OCI-LY3 (cell line): ENCODE measurements around the gene OGG1.
A peak's percentile ranks its signal among the peaks of the same experiment; 100 is the strongest.

Source experiments
- H2AFZ ChIP-seq: fragments of 200-600, 300-600 bp; shearing (Covaris generic); 2 replicates; pipeline ENCODE4 v1.6.0; 2014; ENCODE audit warnings: antibody characterized with exemption, low read depth, low read length
- H3K27ac ChIP-seq: fragments of 200-600, 300-600 bp; sonication (generic); 2 replicates; pipeline ENCODE4 v1.5.1; 2014; ENCODE audit warnings: mild to moderate bottlenecking, low read length, moderate library complexity, mixed read lengths
- H3K27me3 ChIP-seq: fragments of 200-600, 300-600 bp; sonication (generic); 2 replicates; pipeline ENCODE4 v1.6.1; 2014; ENCODE audit warnings: low read depth, low read length, mixed read lengths
- H3K36me3 ChIP-seq: fragments of 200-600, 300-600 bp; sonication (generic); replicated peaks from 2 replicates; pipeline ENCODE3; 2014; ENCODE audit warnings: low read depth, low read length, mixed read lengths
- H3K4me1 ChIP-seq: fragments of 300-600, 200-600 bp; sonication (generic); 2 replicates; pipeline ENCODE4 v1.6.1; 2014; ENCODE audit warnings: low read length, mixed read lengths
- H3K4me2 ChIP-seq: fragments of 200-600, 300-600 bp; sonication (generic); 2 replicates; pipeline ENCODE4 v1.6.1; 2014; ENCODE audit warnings: low read length, mixed read lengths
- H3K4me3 ChIP-seq: fragments of 300-600, 200-600 bp; sonication (generic); 2 replicates; pipeline ENCODE4 v1.5.1; 2014; ENCODE audit warnings: antibody characterized with exemption, mild to moderate bottlenecking, low read length, moderate library complexity
- H3K79me2 ChIP-seq: fragments of 300-600, 200-600 bp; shearing (Covaris generic); 2 replicates; pipeline ENCODE4 v1.6.1; 2014; ENCODE audit warnings: mild to moderate bottlenecking, low read length, mixed read lengths
- H3K9ac ChIP-seq: fragments of 300-600, 200-600 bp; shearing (Covaris generic); 2 replicates; pipeline ENCODE4 v1.6.0; 2014; ENCODE audit warnings: mild to moderate bottlenecking, low read length, moderate library complexity
- H3K9me3 ChIP-seq: fragments of 200-600, 300-600 bp; shearing (Covaris generic); 2 replicates; pipeline ENCODE4 v1.6.1; 2014; ENCODE audit warnings: low read length, mixed read lengths; ENCODE audit not compliant: insufficient read depth
- H4K20me1 ChIP-seq: fragments of 200-600, 300-600 bp; sonication (generic); 2 replicates; pipeline ENCODE4 v1.6.1; 2016; ENCODE audit warnings: low read length, mixed read lengths; ENCODE audit not compliant: insufficient read depth
- EZH2phosphoT487 ChIP-seq: fragments of 200-600 bp; shearing (Covaris generic); IDR thresholded peaks from 2 replicates; pipeline ENCODE4 v1.6.1; 2018; ENCODE audit warnings: antibody characterized with exemption, mixed run types, low read depth
- TF ChIP-seq, protein P1 (sequence below): fragments of 200-600, 300-600 bp; sonication (generic); IDR thresholded peaks from 2 replicates; pipeline ENCODE4 v1.5.1; 2014; ENCODE audit warnings: antibody characterized with exemption, low read length, low read depth

OGG1 gene

DNA sequence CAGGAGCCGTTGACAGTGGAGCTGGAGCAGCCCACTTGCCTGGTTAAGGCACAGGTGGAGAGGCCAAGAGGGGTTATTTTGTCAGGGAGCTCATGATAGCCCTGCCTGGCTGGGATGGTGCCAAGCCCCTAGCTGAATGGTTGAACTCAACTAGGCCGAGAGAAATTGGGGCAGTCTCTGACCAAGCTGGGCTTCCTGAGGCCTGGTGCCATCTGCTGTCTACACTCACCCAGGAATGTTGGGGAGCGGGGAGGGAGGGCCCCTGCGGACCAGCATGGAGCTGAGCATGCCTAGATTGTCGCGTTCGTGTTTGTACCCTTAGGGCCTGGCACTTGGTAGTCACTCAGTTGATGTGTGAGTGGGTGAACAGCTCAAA is 17.0 kb upstream of the OGG1 start:
- Histone ChIP-seq H3K79me2 (peaks cover 42% of the 10 kb centered on the region), H2AFZ (no peak overlapping the region)
- TF ChIP-seq, protein P1, sequence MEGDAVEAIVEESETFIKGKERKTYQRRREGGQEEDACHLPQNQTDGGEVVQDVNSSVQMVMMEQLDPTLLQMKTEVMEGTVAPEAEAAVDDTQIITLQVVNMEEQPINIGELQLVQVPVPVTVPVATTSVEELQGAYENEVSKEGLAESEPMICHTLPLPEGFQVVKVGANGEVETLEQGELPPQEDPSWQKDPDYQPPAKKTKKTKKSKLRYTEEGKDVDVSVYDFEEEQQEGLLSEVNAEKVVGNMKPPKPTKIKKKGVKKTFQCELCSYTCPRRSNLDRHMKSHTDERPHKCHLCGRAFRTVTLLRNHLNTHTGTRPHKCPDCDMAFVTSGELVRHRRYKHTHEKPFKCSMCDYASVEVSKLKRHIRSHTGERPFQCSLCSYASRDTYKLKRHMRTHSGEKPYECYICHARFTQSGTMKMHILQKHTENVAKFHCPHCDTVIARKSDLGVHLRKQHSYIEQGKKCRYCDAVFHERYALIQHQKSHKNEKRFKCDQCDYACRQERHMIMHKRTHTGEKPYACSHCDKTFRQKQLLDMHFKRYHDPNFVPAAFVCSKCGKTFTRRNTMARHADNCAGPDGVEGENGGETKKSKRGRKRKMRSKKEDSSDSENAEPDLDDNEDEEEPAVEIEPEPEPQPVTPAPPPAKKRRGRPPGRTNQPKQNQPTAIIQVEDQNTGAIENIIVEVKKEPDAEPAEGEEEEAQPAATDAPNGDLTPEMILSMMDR, result no peak
- TF ChIP-seq EZH2phosphoT487, result no peak

DNA sequence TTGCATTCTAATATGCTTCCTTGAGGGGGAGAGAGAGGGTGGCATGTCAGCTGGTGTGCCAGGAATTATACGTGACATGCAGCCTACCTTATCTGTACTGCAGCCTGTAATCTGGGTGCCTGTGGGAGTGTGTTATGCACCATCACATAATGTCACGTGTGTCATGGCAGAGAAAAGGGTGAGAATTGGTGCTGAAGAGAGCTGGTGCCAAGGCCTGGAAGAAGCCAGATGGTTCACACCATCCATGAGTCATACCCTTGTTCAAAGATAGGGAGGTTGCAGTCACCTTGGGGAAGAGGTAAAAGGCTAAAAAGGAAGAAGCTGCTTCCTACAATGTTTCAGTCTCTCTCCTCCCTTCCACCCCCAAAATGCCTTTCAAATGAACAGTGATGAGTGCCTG is 12.9 kb upstream of the OGG1 start:
- TF ChIP-seq, protein P1, result no peak
- TF ChIP-seq EZH2phosphoT487, result no peak
- peaks cover 47% of the 10 kb centered on the region for H3K36me3 ChIP-seq
- no peaks in the 10 kb centered on the region for H3K9me3 ChIP-seq

More for the DNA sequence above, 17.0 kb upstream of the OGG1 start:
- peak overlapping the region; percentile 95 for H3K9ac ChIP-seq
- H3K4me3 ChIP-seq, result peak overlapping the region; percentile 94
- H3K27me3 ChIP-seq, result no peaks in the 10 kb centered on the region
- peak overlapping the region; percentile 99 for H3K4me2 ChIP-seq
- H4K20me1 ChIP-seq, result peaks cover 19% of the 10 kb centered on the region
- H3K4me1 ChIP-seq, result peaks cover 12% of the 10 kb centered on the region
- peaks cover 16% of the 10 kb centered on the region for H3K36me3 ChIP-seq
- H3K27ac ChIP-seq, result no peak overlapping the region
- no peaks in the 10 kb centered on the region for H3K9me3 ChIP-seq

GRCh38 chr3:9739181-9739580 is 10.6 kb upstream of the OGG1 start:
- TF ChIP-seq, protein P1, result no peak
- no peak for TF ChIP-seq EZH2phosphoT487
- Histone ChIP-seq H3K9me3 (no peaks in the 10 kb centered on the region), H3K4me3 (no peak overlapping the region), H3K79me2 (peaks cover 16% of the 10 kb centered on the region), H3K9ac (no peak overlapping the region), H3K27me3 (no peaks in the 10 kb centered on the region), H4K20me1 (peaks cover 2% of the 10 kb centered on the region; the same call in 1 of the 2 replicates), H2AFZ (no peak overlapping the region), H3K27ac (no peak overlapping the region), H3K36me3 (peaks cover 67% of the 10 kb centered on the region), H3K4me1 (no peaks in the 10 kb centered on the region), H3K4me2 (no peak overlapping the region)

More for the DNA sequence above, 12.9 kb upstream of the OGG1 start:
- Histone ChIP-seq H3K79me2 (peaks cover 40% of the 10 kb centered on the region), H3K4me2 (no peak overlapping the region), H3K4me3 (no peak overlapping the region), H2AFZ (no peak overlapping the region), H3K4me1 (peaks cover 9% of the 10 kb centered on the region), H3K27ac (no peak overlapping the region), H3K27me3 (no peaks in the 10 kb centered on the region), H4K20me1 (peaks cover 19% of the 10 kb centered on the region), H3K9ac (no peak overlapping the region)

GRCh38 chr3:9742560-9742959 is 7.2 kb upstream of the OGG1 start:
- Histone ChIP-seq H3K27me3 (no peaks in the 10 kb centered on the region), H3K27ac (no peak overlapping the region), H2AFZ (no peak overlapping the region), H3K4me3 (no peak overlapping the region), H3K9ac (no peak overlapping the region), H4K20me1 (no peaks in the 10 kb centered on the region), H3K9me3 (no peaks in the 10 kb centered on the region), H3K79me2 (no peaks in the 10 kb centered on the region), H3K36me3 (peaks cover 76% of the 10 kb centered on the region), H3K4me1 (no peaks in the 10 kb centered on the region), H3K4me2 (no peak overlapping the region)
- no peak for TF ChIP-seq EZH2phosphoT487
- TF ChIP-seq, protein P1, result no peak
